Stimulated activated effector memory CD8-positive, alpha-beta T cell treated with anti-CD3 and anti-CD28 coated beads, Interleukin-12 subunit alpha, Interleukin-12 subunit beta, amount 100 ng/mL, for 72 hours (primary cell): ENCODE results near the gene KCNMB2.

Experiments used
- ATAC-seq: fragments of 150-1000 bp; cut with Tn5 transposase; 2 replicates; pipeline ENCODE4 v1.10.0; 2021
- DNase-seq, 2 donors: peaks; one replicate each; pipeline ENCODE4 v3.0.0; 2021 to 2022; ENCODE audit warnings: low spot score in 2 of 2
- H3K27ac Mint-ChIP-seq: one replicate; pipeline ENCODE4 v1.8.0; 2022; ENCODE audit warnings: mild to moderate bottlenecking, mixed read lengths
- H3K36me3 Mint-ChIP-seq: one replicate; pipeline ENCODE4 v1.8.0; 2022; ENCODE audit warnings: mild to moderate bottlenecking, mixed read lengths
- H3K4me1 Mint-ChIP-seq: one replicate; pipeline ENCODE4 v1.8.0; 2022; ENCODE audit warnings: mixed read lengths
- H3K4me3 Mint-ChIP-seq: one replicate; pipeline ENCODE4 v1.8.0; 2022; ENCODE audit warnings: mild to moderate bottlenecking, mixed read lengths
- H3K9me3 Mint-ChIP-seq: one replicate; pipeline ENCODE4 v1.8.0; 2022; ENCODE audit warnings: mixed read lengths

KCNMB2 gene

DNA sequence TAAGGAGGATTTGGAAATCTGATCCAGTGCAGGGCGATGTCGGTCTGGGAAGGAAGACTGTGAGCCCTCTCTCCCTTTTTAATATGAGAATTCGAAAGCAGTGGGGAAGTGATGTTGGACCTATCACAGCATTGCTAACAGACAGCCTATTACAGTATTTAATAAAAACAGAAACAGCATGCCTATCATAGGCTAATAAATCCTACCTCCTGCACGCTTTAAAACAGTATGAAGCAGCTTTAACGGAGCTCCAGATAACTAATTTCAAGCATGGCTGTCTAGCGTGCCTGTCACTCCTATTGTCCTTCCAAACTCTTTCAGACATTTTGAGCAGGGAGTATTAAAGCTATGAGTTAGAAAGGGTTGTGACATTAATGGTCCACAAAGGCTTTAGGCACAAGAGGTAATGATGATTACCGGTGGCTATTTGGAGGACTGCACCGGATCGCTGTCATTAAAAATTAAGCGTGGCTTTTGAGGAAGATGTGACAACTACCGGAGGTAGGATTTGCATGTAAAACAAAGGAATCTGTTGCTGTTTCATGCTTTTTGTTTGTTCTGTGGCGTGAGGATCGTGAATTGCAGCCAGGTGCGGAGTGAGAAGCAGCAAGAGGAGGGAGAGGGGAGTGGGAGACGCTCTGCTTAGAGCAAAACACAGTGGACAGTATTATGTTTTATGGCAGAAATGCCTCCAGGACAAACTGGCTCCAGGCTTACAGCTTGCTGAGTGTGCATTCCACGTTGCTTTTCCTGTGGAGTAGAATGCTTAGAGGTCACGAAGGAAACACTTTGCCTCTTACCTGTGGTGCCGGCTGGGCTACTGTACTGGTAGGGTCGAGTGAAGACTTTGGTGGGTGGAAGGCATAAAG lies at the start of gene KCNMB2:
TSS of gene KCNMB2 (plus strand) at position 226 of the 869 bp plus-strand sequence.
- Mint-ChIP-seq H3K27ac (no peak within 1 kb of the TSS), H3K36me3 (no peaks in the 10 kb centered on the region), H3K4me3 (no peak within 1 kb of the TSS), H3K9me3 (no peaks in the 10 kb centered on the region), H3K4me1 (peaks cover 6% of the 10 kb centered on the region)
- no peak for ATAC-seq
- DNase-seq = no peak

DNA sequence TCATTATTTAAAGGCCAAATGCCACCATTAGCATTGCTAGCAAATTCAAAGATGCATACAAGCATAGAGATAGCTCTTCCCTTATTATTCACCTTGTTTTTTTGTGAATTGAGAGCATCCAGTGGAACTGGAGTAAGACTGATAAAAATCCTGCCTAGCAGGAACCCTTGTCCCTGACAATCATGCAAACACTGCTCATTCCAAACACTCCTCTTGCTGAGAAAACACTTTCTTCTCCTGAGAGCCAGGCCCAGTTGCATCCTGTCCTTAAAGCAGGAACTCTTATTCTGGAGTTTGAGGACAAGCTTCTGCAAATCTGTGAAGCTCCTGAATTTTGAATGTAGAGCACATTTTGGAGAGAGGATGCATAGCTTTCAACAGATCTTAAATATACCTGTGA lies 49.3 kb upstream of the KCNMB2 start:
- H3K9me3 Mint-ChIP-seq = no peaks in the 10 kb centered on the region
- H3K4me1 Mint-ChIP-seq = no peaks in the 10 kb centered on the region
- no peak overlapping the region for H3K4me3 Mint-ChIP-seq
- H3K27ac Mint-ChIP-seq = no peak overlapping the region
- DNase-seq (no peak), ATAC-seq (no peak)
- no peaks in the 10 kb centered on the region for H3K36me3 Mint-ChIP-seq

GRCh38 chr3:178487752-178488151 lies 48.5 kb upstream of the KCNMB2 start:
- H3K27ac Mint-ChIP-seq = no peak overlapping the region
- H3K4me3 Mint-ChIP-seq = no peak overlapping the region
- no peaks in the 10 kb centered on the region for H3K9me3 Mint-ChIP-seq
- H3K4me1 Mint-ChIP-seq = no peaks in the 10 kb centered on the region
- ATAC-seq (no peak), DNase-seq (no peak)
- no peaks in the 10 kb centered on the region for H3K36me3 Mint-ChIP-seq

DNA sequence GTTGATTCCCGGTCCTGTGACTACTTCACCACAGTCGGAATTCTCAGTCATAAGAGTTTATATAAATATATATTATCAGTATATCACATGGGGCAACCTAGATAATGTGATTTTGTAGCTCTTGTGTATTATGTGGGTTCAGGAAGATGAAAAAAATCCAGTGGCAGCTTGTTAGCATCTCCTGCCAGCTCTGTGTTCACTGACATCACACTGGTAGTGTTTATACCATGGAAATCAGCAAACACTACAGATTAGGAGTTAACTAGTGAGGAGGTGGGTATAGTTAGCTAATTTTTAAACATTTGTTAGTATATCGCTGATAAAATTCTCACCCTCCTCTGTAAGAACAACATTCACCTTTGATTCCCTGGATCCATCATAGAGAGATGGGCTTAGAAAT lies 44.5 kb upstream of the KCNMB2 start:
- no peak for DNase-seq
- ATAC-seq = no peak
- Mint-ChIP-seq H3K9me3 (no peaks in the 10 kb centered on the region), H3K36me3 (no peaks in the 10 kb centered on the region), H3K27ac (no peak overlapping the region), H3K4me1 (no peaks in the 10 kb centered on the region), H3K4me3 (no peak overlapping the region)

GRCh38 chr3:178492491-178492890 lies 43.7 kb upstream of the KCNMB2 start:
- DNase-seq (no peak), ATAC-seq (no peak)
- Mint-ChIP-seq H3K27ac (no peak overlapping the region), H3K36me3 (no peaks in the 10 kb centered on the region), H3K4me3 (no peak overlapping the region), H3K9me3 (no peaks in the 10 kb centered on the region), H3K4me1 (no peaks in the 10 kb centered on the region)

- Mint-ChIP-seq H3K4me1 (no peaks in the 10 kb centered on the region), H3K27ac (no peak overlapping the region), H3K36me3 (no peaks in the 10 kb centered on the region), H3K9me3 (no peaks in the 10 kb centered on the region), H3K4me3 (no peak overlapping the region)
- DNase-seq (no peak), ATAC-seq (no peak)
These were observed 41.9 kb upstream of the KCNMB2 start for GRCh38 chr3:178494386-178494785.

- Mint-ChIP-seq H3K4me3 (no peak overlapping the region), H3K36me3 (no peaks in the 10 kb centered on the region), H3K4me1 (no peaks in the 10 kb centered on the region), H3K9me3 (no peaks in the 10 kb centered on the region), H3K27ac (no peak overlapping the region)
- DNase-seq = no peak
- no peak for ATAC-seq
These were observed 39.3 kb upstream of the KCNMB2 start for GRCh38 chr3:178496911-178497310.

DNA sequence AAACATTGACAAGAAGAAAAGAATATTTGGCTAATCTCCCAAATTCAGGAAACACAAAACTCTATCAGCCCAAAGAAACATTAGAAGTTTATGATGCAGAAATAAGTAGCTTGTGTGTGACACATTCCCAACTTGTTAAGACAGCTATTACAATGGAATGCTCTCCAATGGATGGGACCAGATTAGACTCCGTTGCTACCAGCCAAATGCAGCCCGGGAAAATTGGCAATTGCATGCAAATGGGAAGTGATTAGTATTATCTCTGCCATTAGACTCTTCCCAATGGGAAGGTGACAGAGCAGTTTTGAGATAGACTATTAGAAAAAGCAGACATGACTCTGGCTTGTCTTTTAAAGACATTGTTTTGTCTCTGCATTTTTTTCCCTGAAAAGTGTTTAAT lies 37.4 kb upstream of the KCNMB2 start:
- no peak for ATAC-seq

DNA sequence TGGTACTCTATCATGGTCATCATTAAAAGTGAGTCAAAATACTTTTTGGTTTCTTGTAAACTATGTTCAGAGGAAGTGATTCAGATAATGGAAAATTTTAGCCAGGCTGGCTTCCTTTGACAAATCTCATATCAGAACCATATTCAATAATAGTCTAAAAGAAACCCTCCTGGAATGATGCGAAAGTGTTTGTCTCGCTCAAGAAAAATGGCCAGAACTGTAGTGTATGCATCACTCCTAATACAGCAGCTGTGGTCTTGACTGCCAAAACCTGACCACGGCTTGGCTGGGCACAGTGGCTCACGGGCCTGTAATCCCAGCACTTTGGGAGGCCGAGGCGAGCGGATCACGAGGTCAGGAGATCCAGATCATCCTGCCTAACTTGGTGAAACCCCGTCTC lies 35.6 kb upstream of the KCNMB2 start:
- ATAC-seq (no peak), DNase-seq (no peak)
- no peaks in the 10 kb centered on the region for H3K36me3 Mint-ChIP-seq
- H3K9me3 Mint-ChIP-seq = no peaks in the 10 kb centered on the region
- H3K27ac Mint-ChIP-seq = no peak overlapping the region
- no peaks in the 10 kb centered on the region for H3K4me1 Mint-ChIP-seq
- no peak overlapping the region for H3K4me3 Mint-ChIP-seq

More for the DNA sequence above, 37.4 kb upstream of the KCNMB2 start:
- Mint-ChIP-seq H3K4me1 (no peaks in the 10 kb centered on the region), H3K27ac (no peak overlapping the region), H3K9me3 (no peaks in the 10 kb centered on the region), H3K4me3 (no peak overlapping the region), H3K36me3 (no peaks in the 10 kb centered on the region)
- DNase-seq = no peak

GRCh38 chr3:178504128-178504527 lies 32.1 kb upstream of the KCNMB2 start:
- Mint-ChIP-seq H3K27ac (no peak overlapping the region), H3K9me3 (no peaks in the 10 kb centered on the region), H3K4me3 (no peak overlapping the region), H3K36me3 (no peaks in the 10 kb centered on the region), H3K4me1 (no peaks in the 10 kb centered on the region)
- no peak for DNase-seq
- no peak for ATAC-seq

DNA sequence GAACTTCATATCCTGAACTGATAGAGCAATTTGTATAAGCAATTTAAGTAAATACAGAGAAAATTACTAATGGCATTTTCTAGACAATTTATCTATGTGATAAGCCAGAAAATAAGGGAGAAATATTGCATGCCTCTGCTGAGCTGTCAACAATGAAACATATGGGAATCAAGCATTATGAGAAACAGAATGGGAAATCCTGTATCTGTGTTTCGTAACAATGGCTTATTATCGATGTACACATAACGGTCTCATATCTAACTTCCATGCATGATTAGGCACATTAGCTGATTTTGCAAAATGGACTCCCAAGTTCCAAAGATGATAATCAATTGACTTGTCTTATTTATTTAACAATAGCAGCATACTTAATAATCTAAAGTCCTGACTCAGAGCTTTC lies 30.4 kb upstream of the KCNMB2 start:
- no peak overlapping the region for H3K27ac Mint-ChIP-seq
- no peak overlapping the region for H3K4me3 Mint-ChIP-seq
- no peaks in the 10 kb centered on the region for H3K4me1 Mint-ChIP-seq
- H3K36me3 Mint-ChIP-seq = no peaks in the 10 kb centered on the region
- DNase-seq = no peak
- ATAC-seq = no peak
- no peaks in the 10 kb centered on the region for H3K9me3 Mint-ChIP-seq

DNA sequence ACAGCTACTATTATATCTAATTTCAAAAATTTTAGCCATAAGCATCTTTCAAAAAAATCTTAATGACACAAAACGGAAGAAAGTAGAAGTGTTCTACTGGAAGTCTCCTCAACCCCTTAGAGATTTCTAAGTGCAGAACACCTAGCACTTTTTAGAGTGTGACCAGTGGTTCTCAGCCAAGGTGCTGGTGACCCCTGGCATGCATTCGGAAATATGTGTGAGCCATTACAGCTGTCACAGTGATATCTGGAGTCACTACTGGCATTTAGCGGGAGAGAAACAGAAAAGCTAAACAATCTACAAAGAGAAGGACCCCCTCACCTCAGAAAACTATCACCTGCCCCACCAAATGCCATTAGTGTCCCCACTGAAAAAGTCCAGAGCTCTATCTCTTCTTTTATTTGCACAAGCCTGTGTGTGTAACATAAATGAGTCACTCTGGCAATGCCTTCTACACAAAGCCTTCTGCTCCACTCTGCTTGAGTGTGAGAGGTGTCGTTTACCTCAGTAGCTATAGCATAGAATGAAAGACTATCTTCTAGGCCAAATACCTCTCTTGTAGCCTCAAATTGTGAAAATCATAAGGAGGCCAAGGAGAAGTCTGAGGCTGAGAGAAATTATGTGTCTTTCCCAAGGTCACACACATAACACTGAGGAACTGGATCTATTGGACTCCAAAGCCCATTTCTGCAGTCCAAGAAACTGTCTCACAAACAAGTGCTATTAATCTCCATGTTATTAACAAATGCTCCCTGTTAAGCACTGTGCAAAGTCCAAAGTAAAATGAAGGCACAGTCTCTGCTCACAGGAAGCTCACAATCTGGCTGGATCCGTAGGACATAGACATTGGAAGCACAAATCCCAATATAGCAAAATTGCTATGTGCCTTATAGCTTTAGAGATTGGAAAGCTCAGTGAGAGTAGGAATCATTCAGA lies 28.5 kb upstream of the KCNMB2 start:
- Mint-ChIP-seq H3K36me3 (no peaks in the 10 kb centered on the region), H3K9me3 (no peaks in the 10 kb centered on the region), H3K4me3 (no peak overlapping the region), H3K27ac (no peak overlapping the region), H3K4me1 (no peaks in the 10 kb centered on the region)
- no peak for DNase-seq
- ATAC-seq = no peak

DNA sequence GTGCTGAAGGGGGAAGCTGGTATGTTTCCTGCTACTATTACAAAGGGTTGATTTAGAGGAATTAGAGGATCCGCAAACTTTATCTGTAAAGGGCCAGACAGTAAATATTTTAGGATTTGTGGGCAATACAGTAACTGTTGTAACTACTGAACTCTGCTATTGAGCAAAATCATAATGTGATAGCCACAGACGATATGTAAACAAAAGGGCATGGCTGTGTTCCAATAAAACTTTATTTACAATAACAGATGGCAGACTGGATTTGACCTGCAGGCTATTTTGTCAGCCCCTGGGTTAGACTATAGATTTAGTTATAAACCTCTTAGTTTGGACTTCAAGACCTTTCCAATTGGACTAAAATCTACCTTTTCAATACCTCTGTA lies 27.8 kb upstream of the KCNMB2 start:
- Mint-ChIP-seq H3K4me1 (no peaks in the 10 kb centered on the region), H3K4me3 (no peak overlapping the region), H3K27ac (no peak overlapping the region), H3K9me3 (no peaks in the 10 kb centered on the region), H3K36me3 (no peaks in the 10 kb centered on the region)
- ATAC-seq (no peak), DNase-seq (no peak)

- Mint-ChIP-seq H3K4me3 (no peak overlapping the region), H3K36me3 (no peaks in the 10 kb centered on the region), H3K27ac (no peak overlapping the region), H3K4me1 (no peaks in the 10 kb centered on the region), H3K9me3 (no peaks in the 10 kb centered on the region)
- DNase-seq (no peak), ATAC-seq (no peak)
These were observed 25.7 kb upstream of the KCNMB2 start for GRCh38 chr3:178510496-178510895.

DNA sequence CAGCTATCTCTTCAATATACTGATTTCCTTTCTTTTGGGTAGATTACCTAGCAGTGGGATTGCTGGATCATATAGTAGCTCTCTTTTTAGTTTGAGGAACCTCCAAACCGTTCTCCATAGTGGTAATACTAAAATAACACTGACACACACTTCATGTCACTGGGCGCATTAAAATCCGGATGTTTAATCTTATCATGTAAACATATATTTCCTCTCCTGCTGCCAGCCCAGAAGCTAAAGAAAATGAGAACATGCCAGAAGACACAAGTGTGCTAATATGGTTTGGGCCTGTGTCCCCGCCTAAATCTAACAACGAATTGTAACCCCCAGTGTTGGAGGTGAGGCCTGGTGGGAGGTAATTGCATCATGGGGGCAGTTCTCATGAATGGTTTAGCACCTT lies 23.6 kb upstream of the KCNMB2 start:
- DNase-seq = no peak
- ATAC-seq = no peak
- Mint-ChIP-seq H3K9me3 (no peaks in the 10 kb centered on the region), H3K27ac (no peak overlapping the region), H3K36me3 (no peaks in the 10 kb centered on the region), H3K4me3 (no peak overlapping the region), H3K4me1 (no peaks in the 10 kb centered on the region)
